Measurements from ENCODE around the gene CYP2C8.

GRCh38 chr10:95116869-95117269 is 47.6 kb upstream of the CYP2C8 start:
- no peak for TF ChIP-seq CTCF (IDR thresholded peaks at IDR 0.05)
- no peak for TF ChIP-seq POLR2A (IDR thresholded peaks at IDR 0.05)

Data from Peyer's patch (tissue), 4 donors.